Karpas-422 (cell line): ENCODE measurements around the gene CHRNE. TPM values are rescaled to one million over a fixed set of nuclear protein-coding genes. Genes with fewer than 3 reads are reported as not detected.

Experiments
- DNase-seq: peaks from one replicate; pipeline ENCODE4 v3.0.0-alpha.2; 2015
- H2AFZ ChIP-seq: fragments of 200-600 bp; sonication (generic); 2 replicates; pipeline ENCODE4 v1.6.1; 2014; ENCODE audit warnings: antibody characterized with exemption, low read length, mixed read lengths
- H3K27ac ChIP-seq: fragments of 200-600 bp; sonication (generic); 2 replicates; pipeline ENCODE4 v1.5.1; 2014; ENCODE audit warnings: mild to moderate bottlenecking, low read length, moderate library complexity
- H3K27me3 ChIP-seq: fragments of 200-600 bp; sonication (generic); 2 replicates; pipeline ENCODE4 v1.6.1; 2014; ENCODE audit warnings: low read length, mixed read lengths
- H3K36me3 ChIP-seq: fragments of 200-600 bp; sonication (generic); 2 replicates; pipeline ENCODE4 v1.6.1; 2014; ENCODE audit warnings: low read length, mixed read lengths; ENCODE audit not compliant: insufficient read depth
- H3K4me1 ChIP-seq: fragments of 200-600 bp; sonication (generic); 2 replicates; pipeline ENCODE4 v1.6.1; 2014; ENCODE audit warnings: mild to moderate bottlenecking, low read length, mixed read lengths
- H3K4me2 ChIP-seq: fragments of 200-600 bp; sonication (generic); 2 replicates; pipeline ENCODE4 v1.6.1; 2014; ENCODE audit warnings: low read length, low read depth, mild to moderate bottlenecking; ENCODE audit not compliant: poor library complexity, severe bottlenecking
- H3K4me3 ChIP-seq: fragments of 200-600 bp; sonication (generic); 2 replicates; pipeline ENCODE4 v1.5.1; 2014; ENCODE audit warnings: mild to moderate bottlenecking, antibody characterized with exemption, low read length, mixed read lengths
- H3K79me2 ChIP-seq: fragments of 200-600 bp; sonication (generic); 2 replicates; pipeline ENCODE4 v1.6.1; 2014; ENCODE audit warnings: mild to moderate bottlenecking, low read length, mixed read lengths
- H3K9ac ChIP-seq: fragments of 200-600 bp; sonication (generic); 2 replicates; pipeline ENCODE4 v1.6.0; 2014; ENCODE audit warnings: low read length
- H3K9me2 ChIP-seq: fragments of 200-600 bp; sonication (generic), shearing (Covaris generic); replicated peaks from 2 replicates; pipeline ENCODE4 v1.6.0; 2014; ENCODE audit warnings: mild to moderate bottlenecking, low read length, moderate library complexity; ENCODE audit not compliant: insufficient read depth
- H3K9me3 ChIP-seq: fragments of 300-700, 200-600 bp; sonication (generic); 2 replicates; pipeline ENCODE4 v1.6.1; 2014; ENCODE audit warnings: low read length, mixed read lengths
- H4K20me1 ChIP-seq: fragments of 200-600 bp; sonication (generic); 2 replicates; pipeline ENCODE4 v1.6.1; 2014; ENCODE audit warnings: mild to moderate bottlenecking, antibody characterized with exemption, low read length, low read depth; ENCODE audit not compliant: insufficient read depth
- total RNA-seq: library from RNA; depleted of rRNA; stranded (reverse); fragments of >200 nt; shearing (Covaris generic); gene quantifications from 2 replicates; pipeline ENCODE4 v1.2.3, GENCODE V29; 2014; ENCODE audit warnings: low replicate concordance

The CHRNE gene
- total RNA-seq, 1 experiment from 2014 or later = 0.11 TPM

- no peak overlapping the region for H3K27ac ChIP-seq
- peaks cover 15% of the 10 kb centered on the region for H3K4me1 ChIP-seq
- H4K20me1 ChIP-seq = no peaks in the 10 kb centered on the region
- H2AFZ ChIP-seq = no peak overlapping the region
- no peak overlapping the region for H3K4me2 ChIP-seq
- DNase-seq = no peak
- H3K36me3 ChIP-seq = no peaks in the 10 kb centered on the region
- H3K27me3 ChIP-seq = no peaks in the 10 kb centered on the region
- no peak overlapping the region for H3K9ac ChIP-seq
- no peak overlapping the region for H3K4me3 ChIP-seq
- no peaks in the 10 kb centered on the region for H3K9me3 ChIP-seq
- H3K79me2 ChIP-seq = peaks cover 72% of the 10 kb centered on the region
- no peaks in the 10 kb centered on the region for H3K9me2 ChIP-seq
Measured at GRCh38 chr17:4856271-4856936, 46.5 kb downstream of the CHRNE start.

- Histone ChIP-seq H3K9ac (no peak overlapping the region), H3K4me2 (no peak overlapping the region), H3K36me3 (no peaks in the 10 kb centered on the region), H3K27ac (no peak overlapping the region), H3K9me3 (no peaks in the 10 kb centered on the region), H4K20me1 (0 out of 2 replicates have a peak, but pooled peaks cover 4% of the 10 kb centered on the region), H3K9me2 (no peaks in the 10 kb centered on the region), H2AFZ (no peak overlapping the region), H3K27me3 (no peaks in the 10 kb centered on the region), H3K4me1 (peaks cover 18% of the 10 kb centered on the region), H3K4me3 (no peak overlapping the region), H3K79me2 (peaks cover 78% of the 10 kb centered on the region)
- DNase-seq = no peak
Measured at GRCh38 chr17:4854111-4854681, 48.7 kb downstream of the CHRNE start.

- Histone ChIP-seq H2AFZ (no peak overlapping the region), H4K20me1 (0 out of 2 replicates have a peak, but pooled peaks cover 8% of the 10 kb centered on the region), H3K79me2 (peaks cover 78% of the 10 kb centered on the region), H3K27ac (no peak overlapping the region), H3K4me3 (no peak overlapping the region), H3K9me2 (no peaks in the 10 kb centered on the region), H3K36me3 (no peaks in the 10 kb centered on the region), H3K4me1 (peaks cover 18% of the 10 kb centered on the region), H3K9ac (no peak overlapping the region), H3K4me2 (no peak overlapping the region), H3K27me3 (no peaks in the 10 kb centered on the region), H3K9me3 (no peaks in the 10 kb centered on the region)
- DNase-seq = no peak
Measured at GRCh38 chr17:4853208-4853671, 49.7 kb downstream of the CHRNE start.

GRCh38 chr17:4852567-4853207, 50.2 kb downstream of the CHRNE start:
- no peak overlapping the region for H3K27ac ChIP-seq
- no peaks in the 10 kb centered on the region for H3K9me3 ChIP-seq
- H3K36me3 ChIP-seq = no peaks in the 10 kb centered on the region
- peaks cover 79% of the 10 kb centered on the region for H3K79me2 ChIP-seq
- DNase-seq = no peak
- H3K4me3 ChIP-seq = no peak overlapping the region
- H3K9ac ChIP-seq = no peak overlapping the region
- no peak overlapping the region for H2AFZ ChIP-seq
- no peaks in the 10 kb centered on the region for H3K27me3 ChIP-seq
- H3K4me2 ChIP-seq = no peak overlapping the region
- peaks cover 13% of the 10 kb centered on the region for H3K4me1 ChIP-seq
- H3K9me2 ChIP-seq = no peaks in the 10 kb centered on the region
- peaks cover 8% of the 10 kb centered on the region; the same call in 1 of the 2 replicates for H4K20me1 ChIP-seq

- peaks cover 81% of the 10 kb centered on the region for H3K79me2 ChIP-seq
- DNase-seq = no peak
- H4K20me1 ChIP-seq = peaks cover 20% of the 10 kb centered on the region; the same call in 1 of the 2 replicates
Measured at GRCh38 chr17:4851084-4851483, 51.8 kb downstream of the CHRNE start.

GRCh38 chr17:4850246-4850645, 52.7 kb downstream of the CHRNE start:
- H4K20me1 ChIP-seq = peaks cover 20% of the 10 kb centered on the region; the same call in 1 of the 2 replicates

More at GRCh38 chr17:4851084-4851483, 51.8 kb downstream of the CHRNE start:
- no peaks in the 10 kb centered on the region for H3K36me3 ChIP-seq
- no peak overlapping the region for H3K27ac ChIP-seq
- H3K4me3 ChIP-seq = no peak overlapping the region
- no peak overlapping the region for H2AFZ ChIP-seq
- no peak overlapping the region for H3K4me2 ChIP-seq
- peaks cover 3% of the 10 kb centered on the region; the same call in 1 of the 2 replicates for H3K4me1 ChIP-seq
- H3K27me3 ChIP-seq = no peaks in the 10 kb centered on the region
- H3K9ac ChIP-seq = no peak overlapping the region
- H3K9me2 ChIP-seq = no peaks in the 10 kb centered on the region
- no peaks in the 10 kb centered on the region for H3K9me3 ChIP-seq

GRCh38 chr17:4849011-4849536, 53.8 kb downstream of the CHRNE start:
- peaks cover 12% of the 10 kb centered on the region; the same call in 1 of the 2 replicates for H3K4me1 ChIP-seq
- no peak overlapping the region for H3K27ac ChIP-seq
- no peak for DNase-seq
- no peak overlapping the region for H3K9ac ChIP-seq
- H2AFZ ChIP-seq = no peak overlapping the region
- H3K4me2 ChIP-seq = no peak overlapping the region
- H3K79me2 ChIP-seq = peaks cover 92% of the 10 kb centered on the region
- H3K4me3 ChIP-seq = no peak overlapping the region
- no peaks in the 10 kb centered on the region for H3K27me3 ChIP-seq
- H3K36me3 ChIP-seq = no peaks in the 10 kb centered on the region
- peaks cover 20% of the 10 kb centered on the region; the same call in 1 of the 2 replicates for H4K20me1 ChIP-seq
- no peaks in the 10 kb centered on the region for H3K9me3 ChIP-seq
- no peaks in the 10 kb centered on the region for H3K9me2 ChIP-seq

More at GRCh38 chr17:4850246-4850645, 52.7 kb downstream of the CHRNE start:
- Histone ChIP-seq H3K4me1 (peaks cover 3% of the 10 kb centered on the region; the same call in 1 of the 2 replicates), H3K9me3 (no peaks in the 10 kb centered on the region), H3K9me2 (no peaks in the 10 kb centered on the region), H3K4me3 (no peak overlapping the region), H3K9ac (no peak overlapping the region), H2AFZ (no peak overlapping the region), H3K27me3 (no peaks in the 10 kb centered on the region), H3K4me2 (no peak overlapping the region), H3K27ac (no peak overlapping the region), H3K36me3 (no peaks in the 10 kb centered on the region), H3K79me2 (peaks cover 88% of the 10 kb centered on the region)
- DNase-seq = no peak
